ENCODE results near the gene STAT6.

Gene STAT6

DNA sequence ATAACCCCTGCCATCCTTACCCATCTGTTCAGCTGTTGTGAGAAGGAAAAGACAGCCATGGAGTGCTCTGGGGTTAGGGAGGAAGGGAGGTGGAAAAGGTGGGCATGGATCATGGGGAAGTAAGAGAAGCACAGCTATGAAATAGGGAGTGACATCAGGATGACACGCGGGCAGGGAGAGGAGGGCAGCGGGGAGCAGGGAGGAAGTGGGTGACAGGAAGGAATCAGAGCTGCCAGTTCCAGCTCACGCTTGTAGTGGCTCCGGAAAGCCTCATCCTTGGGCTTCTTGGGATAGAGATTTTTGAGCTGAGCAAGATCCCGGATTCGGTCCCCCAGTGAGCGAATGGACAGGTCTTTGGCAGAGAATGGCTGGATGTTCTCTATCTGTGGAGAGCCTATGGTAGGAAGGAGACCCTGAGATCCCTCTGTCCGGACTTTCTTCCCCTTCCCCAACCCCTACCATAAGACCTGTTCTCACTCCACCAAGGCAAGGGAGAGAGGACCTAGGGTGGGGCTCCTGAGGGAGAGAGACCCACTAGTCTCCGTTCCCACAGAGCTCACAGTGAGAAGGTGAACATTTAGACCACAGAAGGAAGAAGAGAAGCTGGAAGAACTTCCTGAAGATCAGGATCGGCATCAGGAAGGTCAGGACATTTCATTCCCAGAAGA, 12.0 kb downstream of the STAT6 start:
- no peak for DNase-seq

DNA sequence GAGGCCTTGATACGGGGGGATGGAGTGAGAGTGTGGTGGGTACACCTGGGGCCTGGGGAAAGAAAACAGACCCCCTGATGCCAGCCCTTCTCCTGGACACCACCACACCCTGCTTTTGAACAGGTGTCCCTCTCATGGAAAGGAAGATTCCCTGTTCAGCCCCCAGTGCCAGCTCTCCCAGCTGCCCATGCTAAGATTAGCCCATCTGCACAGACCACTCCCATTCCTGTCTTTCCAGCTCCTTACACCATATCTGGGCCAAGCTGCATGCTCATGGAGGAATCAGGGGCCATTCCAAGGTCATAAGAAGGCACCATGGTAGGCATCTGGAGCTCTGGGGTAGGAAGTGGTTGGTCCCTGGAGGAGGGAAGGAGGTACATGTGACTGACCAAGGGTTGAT, 12.6 kb downstream of the STAT6 start:
- no peak for DNase-seq

GRCh38 chr12:57097554-57097835, 13.7 kb downstream of the STAT6 start:
- DNase-seq = no peak

- DNase-seq = no peak
Measured at GRCh38 chr12:57096748-57097553, 14.2 kb downstream of the STAT6 start.

DNA sequence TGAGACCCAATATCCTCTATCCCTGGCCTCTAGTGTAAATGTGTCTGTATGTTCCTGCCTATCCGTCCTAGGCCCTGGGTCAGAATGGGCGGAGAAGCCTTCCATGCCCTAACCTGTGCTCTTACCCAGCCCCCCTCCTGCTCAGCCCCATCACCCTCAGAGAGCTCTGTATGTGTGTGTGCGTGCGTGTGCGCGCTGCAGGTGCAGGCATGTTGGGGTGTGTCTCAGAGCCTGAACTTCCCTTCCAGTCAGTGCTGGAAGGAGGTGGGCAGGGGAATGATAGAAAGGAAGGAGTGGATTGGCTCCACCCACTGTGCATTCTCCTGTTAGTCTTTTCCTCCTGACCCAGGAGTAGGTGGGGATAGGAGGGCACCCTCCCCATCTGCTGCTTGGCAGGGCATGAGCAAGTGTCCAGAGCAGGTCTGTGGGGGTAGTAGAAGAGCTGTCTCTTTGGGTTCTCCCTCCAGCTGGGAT, 15.0 kb downstream of the STAT6 start:
- DNase-seq = no peak

GRCh38 chr12:57095440-57095839, 15.7 kb downstream of the STAT6 start:
- DNase-seq = no peak

DNA sequence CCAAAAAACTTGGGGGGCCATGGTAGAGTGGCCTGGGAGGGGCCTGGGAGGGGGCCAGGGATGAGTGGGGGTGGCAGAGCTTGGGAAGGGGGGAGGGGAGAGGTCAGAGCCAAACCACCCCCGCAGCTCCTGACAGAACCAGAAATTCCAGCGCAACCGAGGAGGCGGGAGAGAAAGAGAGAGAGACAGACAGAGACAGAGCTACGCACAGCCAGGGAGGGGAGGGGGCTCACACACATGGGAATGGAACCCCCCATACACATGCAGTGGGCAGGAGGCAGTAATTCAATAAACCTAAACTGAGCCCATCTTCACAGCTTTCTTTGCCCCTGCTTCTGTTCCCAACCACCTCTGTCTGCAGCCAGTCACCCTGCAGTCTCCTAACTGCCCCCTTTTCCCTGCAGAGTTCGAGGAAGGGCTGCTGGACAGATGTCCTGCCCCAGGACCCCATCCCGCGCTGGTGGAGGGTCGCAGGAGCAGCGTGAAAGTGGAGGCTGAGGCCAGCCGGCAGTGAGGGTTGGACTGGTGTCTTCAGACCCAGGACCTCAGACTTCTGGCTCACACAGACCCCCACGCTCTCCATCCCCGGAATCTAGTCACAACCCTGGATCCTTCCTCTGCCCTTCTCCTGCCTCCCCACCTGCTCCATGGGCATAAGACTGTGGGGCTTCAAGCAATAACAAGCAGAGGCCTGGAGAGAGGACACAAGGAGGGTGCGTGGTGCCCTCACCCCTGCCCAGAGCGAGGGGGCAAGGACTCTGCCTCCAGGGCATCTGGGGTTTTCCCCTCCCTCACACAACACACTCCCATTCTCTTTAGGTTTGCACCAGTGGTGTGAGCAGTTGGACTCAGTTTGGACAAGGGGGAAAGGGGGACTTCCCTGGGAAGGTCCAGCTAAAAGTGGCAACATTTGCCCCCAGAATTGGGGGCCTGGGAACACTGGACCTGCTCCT, 16.7 kb downstream of the STAT6 start:
- DNase-seq = no peak

GRCh38 chr12:57093415-57094207, 17.6 kb downstream of the STAT6 start:
- DNase-seq = peak; percentile 57

DNA sequence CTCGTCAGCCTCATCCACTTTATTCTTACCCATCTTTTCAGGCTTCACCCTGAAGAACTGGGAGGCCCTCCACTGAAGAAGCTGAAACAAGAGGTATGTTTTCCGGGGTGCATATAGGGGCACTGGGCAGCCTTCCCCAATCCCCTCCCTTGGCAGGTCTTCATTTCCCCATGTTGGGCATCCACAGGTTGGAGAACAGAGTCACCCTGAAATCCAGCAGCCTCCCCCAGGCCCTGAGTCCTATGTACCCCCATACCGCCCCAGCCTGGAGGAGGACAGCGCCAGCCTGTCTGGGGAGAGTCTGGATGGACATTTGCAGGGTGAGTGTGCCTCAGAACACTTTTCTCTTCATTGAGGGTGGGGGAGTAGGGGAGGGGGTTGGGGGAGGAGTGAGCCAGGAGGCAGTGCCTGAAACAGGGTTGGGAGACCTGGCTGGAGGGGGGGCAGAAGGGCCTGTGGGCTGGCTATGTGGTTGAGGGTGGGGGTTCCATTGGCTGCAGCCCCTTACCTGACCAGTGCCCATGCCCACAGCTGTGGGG, 18.2 kb downstream of the STAT6 start:
- DNase-seq = no peak

DNA sequence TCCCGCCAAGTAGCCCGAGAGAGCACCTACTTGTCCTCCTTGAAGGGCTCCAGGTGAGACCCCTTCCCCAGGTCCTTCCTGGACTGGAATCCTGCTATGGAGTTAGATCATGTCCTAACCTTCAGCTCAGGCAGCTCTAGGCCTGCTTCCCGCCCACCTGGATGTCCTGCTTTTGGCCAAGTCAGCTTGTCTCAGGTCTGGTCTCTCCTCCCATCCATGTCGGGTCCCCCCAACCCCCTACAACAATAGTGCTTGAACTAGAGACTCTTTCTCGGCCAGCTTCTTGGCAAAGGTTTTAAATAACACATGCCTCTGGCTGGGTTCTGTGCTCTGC, 18.7 kb downstream of the STAT6 start:
- no peak for DNase-seq

DNA sequence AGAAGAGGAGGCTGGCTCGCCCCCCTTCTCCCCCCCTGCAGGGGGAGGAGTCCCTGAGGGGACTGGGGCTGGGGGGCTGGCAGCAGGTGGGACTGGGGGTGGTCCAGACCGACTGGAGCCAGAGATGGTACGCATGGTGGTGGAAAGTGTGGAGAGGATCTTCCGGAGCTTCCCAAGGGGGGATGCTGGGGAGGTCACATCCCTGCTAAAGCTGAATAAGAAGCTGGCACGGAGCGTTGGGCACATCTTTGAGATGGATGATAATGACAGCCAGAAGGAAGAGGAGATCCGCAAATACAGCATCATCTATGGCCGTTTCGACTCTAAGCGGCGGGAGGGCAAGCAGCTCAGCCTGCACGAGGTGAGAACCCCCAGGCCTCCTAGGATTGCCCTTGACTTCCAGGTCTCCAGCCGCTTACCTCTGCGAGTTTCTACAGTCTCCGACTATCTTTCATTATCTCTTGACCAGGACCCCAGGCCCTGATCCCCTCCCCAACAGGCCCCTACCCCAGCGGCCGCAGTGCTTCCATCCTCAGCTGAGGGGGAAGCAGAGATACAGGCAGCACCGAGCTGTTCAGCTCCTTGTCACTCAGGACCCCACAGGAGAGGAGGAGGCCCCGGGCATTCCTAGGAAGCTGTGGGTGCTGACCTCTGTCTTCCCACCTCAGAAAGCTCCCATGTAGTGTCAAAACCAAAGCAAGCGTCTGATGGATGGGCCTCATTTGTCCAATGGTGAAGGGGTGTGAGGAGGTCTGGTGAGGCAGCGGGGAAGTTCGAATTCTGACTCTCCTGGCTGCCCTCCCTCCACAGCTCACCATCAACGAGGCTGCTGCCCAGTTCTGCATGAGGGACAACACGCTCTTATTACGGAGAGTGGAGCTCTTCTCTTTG, 19.3 kb downstream of the STAT6 start:
- DNase-seq = no peak

- DNase-seq = no peak
Measured at GRCh38 chr12:57090924-57091637, 20.1 kb downstream of the STAT6 start.

GRCh38 chr12:57090490-57090889, 20.7 kb downstream of the STAT6 start:
- DNase-seq = no peak

- no peak for DNase-seq
Measured at GRCh38 chr12:57089271-57090245, 21.6 kb downstream of the STAT6 start.

DNA sequence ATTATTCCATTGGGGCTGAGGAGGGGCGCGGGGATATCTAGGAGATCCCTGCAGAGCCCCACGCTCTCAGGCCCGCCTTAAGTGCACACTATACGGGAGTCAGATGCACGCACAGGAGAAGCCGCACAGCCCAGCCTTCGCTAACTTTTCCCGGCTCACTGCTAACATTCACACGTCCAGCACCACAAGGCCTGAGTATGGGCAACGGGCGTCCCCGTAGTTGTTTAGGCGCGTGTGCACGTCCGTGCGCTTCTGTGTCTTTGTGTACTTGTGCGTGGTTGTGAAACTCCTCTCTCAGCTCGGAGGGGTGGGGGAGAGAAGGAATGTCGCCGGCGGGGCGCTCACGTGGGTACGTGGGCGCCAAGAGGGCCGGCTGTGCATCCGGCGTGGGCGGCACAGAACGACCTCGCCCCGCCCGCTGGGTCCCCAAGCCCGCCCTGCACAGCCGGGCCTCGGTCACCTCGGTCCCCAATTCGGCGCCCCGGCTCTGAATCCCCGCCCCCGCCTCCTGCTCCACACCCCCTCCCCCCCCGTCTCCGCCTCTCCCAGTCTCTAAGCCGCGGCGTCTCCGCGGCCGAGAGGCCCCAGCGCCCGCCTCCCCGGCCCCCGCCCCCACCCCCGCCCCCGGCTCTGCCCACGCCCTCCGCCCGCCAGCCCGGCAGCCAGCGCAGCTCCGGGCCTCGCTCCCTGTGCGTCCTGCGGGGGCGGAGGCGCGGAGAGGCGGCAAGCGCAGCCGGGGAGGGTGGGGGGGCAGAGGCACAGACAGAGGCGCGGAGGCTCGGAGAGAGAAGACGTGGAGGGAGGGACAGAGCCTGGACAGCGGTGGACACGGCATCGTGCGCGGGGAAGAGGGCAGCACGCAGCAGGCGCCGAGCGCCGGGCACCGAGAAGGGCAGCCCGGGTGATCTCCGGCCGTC, 22.6 kb downstream of the STAT6 start, which contains the start of gene NAB2:
Gene NAB2, plus strand, starts transcription at position 761 of the 917 bp plus-strand sequence. CDS start 158 bp downstream, outside the sequence.
- peak; percentile 97 for DNase-seq

- DNase-seq = peak; percentile 86
Measured at GRCh38 chr12:57087691-57088353, 23.3 kb downstream of the STAT6 start.

DNA sequence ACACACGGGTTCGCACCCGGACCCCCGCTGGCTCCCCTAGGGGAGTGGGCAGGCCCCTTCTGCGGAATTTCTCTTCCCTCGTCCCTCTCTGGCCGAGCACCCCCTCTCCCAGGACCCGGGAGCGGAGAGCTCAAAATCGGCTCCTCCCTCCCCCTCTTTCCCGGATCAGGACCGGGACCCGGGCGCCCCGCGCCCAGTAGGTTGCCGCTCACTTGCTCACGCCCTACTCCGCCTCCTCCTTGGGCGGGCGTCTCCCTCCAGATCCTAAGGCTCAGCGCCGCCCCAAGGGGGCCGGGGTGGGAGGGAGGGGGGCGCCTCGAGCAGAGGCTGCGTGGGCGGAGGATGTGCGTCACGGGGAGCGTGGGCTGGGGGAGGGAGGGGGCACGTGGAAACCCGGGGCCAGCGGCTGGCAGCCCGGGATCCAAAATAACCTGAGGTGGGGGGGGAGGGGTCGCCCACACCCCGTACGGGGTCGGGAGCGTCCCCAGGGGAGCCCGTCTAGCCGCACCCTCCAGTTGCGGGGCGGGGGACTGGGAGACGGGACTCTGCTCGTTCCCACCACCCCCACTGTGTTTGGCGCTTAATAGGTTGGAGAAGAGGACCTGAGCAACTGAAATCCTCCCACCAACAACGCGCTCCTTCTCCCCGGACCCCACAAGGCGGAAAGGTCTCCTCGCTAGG, 24.0 kb downstream of the STAT6 start:
- peak; percentile 79 for DNase-seq
